Measurements from ENCODE around the gene WWOX.

The WWOX gene

DNA sequence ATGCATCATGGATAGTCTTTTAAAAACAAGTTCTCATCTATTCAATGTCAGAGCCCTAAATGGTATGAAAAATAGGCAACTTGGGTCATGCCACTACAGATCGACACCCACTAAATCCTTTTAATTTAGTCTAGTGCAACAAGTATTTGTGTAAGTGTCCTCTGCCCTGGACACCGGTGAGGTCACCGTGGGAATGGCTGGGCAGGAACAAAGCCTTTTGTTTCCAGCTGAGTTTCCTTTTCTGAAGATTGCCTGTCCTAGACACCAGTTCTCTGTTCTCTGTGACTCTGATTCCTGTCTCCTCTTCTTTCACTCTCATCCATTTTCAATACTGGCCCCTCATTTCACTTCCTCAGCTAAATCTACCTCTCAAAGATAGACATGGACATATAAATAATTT is 1054.6 kb downstream of the WWOX start:
- DNase-seq (ENCODE audit: low read depth, low spot score) = no peak
- TF ChIP-seq, protein P1, sequence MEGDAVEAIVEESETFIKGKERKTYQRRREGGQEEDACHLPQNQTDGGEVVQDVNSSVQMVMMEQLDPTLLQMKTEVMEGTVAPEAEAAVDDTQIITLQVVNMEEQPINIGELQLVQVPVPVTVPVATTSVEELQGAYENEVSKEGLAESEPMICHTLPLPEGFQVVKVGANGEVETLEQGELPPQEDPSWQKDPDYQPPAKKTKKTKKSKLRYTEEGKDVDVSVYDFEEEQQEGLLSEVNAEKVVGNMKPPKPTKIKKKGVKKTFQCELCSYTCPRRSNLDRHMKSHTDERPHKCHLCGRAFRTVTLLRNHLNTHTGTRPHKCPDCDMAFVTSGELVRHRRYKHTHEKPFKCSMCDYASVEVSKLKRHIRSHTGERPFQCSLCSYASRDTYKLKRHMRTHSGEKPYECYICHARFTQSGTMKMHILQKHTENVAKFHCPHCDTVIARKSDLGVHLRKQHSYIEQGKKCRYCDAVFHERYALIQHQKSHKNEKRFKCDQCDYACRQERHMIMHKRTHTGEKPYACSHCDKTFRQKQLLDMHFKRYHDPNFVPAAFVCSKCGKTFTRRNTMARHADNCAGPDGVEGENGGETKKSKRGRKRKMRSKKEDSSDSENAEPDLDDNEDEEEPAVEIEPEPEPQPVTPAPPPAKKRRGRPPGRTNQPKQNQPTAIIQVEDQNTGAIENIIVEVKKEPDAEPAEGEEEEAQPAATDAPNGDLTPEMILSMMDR (IDR thresholded peaks at IDR 0.05; ENCODE audit: insufficient read depth, low read length, missing control alignments) = no peak
- ChIA-PET CTCF (no interaction called here), POLR2A (no interaction called here)
- H3K4me3 ChIP-seq (ENCODE audit: low read depth, low read length) = no peak overlapping the region

DNA sequence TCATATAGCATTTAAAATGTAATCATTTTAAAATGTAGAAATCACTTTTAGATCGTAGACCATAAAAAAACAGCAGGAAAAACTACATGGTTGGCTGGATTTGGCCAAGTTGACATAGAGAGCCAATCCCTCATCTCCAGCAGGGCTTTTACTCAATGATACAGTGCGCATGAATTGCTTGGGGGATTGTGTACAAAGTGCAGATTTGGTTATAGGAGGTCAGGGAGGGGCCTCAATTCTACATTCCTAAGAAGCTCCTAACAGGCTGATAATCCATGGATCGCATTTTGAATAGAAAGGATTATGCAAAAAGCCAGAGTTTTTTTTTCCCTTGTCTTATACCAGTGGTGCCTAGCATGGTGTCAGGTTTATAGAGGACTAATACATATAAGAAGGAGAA is 1056.0 kb downstream of the WWOX start:
- TF ChIP-seq, protein P1 (IDR thresholded peaks at IDR 0.05; ENCODE audit: insufficient read depth, low read length, missing control alignments) = no peak
- POLR2A ChIA-PET = no interaction called here
- DNase-seq (ENCODE audit: low read depth, low spot score) = no peak
- CTCF ChIA-PET = no interaction called here
- no peak overlapping the region for H3K4me3 ChIP-seq (ENCODE audit: low read depth, low read length)

DNA sequence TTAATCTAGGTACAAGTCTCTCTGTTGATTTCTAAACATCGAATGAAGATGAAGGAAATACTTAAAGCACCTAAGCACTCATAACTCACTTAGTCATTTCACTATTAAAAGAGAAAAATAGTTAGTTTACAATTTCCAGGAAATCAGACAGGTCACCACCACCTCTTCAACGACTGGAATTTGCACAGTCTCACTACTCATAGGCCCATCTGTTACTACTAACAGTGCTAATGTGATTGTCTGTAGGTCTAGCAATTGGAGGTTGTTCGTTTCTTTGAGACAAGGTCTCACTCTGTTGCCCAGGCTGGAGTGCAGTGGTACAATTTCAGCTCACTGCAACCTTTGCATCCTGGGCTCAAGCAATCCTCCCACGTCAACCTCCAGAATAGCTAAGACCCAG is 1056.5 kb downstream of the WWOX start:
- TF ChIP-seq, protein P1 (IDR thresholded peaks at IDR 0.05; ENCODE audit: insufficient read depth, low read length, missing control alignments) = no peak
- POLR2A ChIA-PET = no interaction called here
- DNase-seq (ENCODE audit: low read depth, low spot score) = no peak
- no peak overlapping the region for H3K4me3 ChIP-seq (ENCODE audit: low read depth, low read length)
- CTCF ChIA-PET = no interaction called here

DNA sequence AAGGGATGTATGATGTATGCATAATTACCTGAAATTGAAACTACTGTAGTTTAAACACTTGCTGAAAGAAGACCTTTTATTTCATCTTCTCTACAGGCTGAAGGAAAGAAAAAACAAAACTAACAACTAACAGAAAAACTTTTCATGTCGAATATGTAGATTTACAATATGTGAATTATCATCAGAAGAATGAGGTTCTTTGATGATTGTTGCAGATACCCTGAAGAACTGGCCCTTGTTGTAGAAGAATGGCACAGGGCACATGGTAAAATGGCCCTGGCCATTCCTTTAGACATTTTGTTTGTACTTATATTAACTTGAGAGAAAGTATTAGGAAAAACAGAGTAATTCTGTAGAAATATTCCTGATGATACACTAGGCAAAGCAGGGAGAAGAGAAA is 1057.3 kb downstream of the WWOX start:
- CTCF ChIA-PET = no interaction called here
- DNase-seq (ENCODE audit: low read depth, low spot score) = no peak
- TF ChIP-seq, protein P1 (IDR thresholded peaks at IDR 0.05; ENCODE audit: insufficient read depth, low read length, missing control alignments) = no peak
- POLR2A ChIA-PET = no interaction called here
- no peak overlapping the region for H3K4me3 ChIP-seq (ENCODE audit: low read depth, low read length)

DNA sequence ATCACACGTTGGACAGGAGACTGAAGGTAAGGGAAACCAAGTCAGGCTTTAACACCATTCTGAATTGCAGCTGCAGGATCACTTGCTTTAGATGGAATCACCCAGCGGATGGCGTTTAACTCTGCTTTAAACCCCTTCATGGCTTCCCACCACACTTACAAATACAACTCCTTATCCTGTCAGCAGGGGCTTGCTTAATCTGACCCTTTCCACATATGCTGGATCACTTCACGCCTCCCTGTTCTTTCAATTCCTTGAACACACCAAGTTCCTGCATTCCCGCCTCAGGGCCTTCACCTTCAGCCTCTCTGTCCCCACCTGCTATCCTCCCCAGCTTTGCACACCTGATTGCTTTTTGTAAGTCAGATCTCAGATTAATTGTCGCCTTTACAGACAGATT is 1058.9 kb downstream of the WWOX start:
- TF ChIP-seq, protein P1 (IDR thresholded peaks at IDR 0.05; ENCODE audit: insufficient read depth, low read length, missing control alignments) = no peak
- ChIA-PET POLR2A (no interaction called here), CTCF (no interaction called here)
- DNase-seq (ENCODE audit: low read depth, low spot score) = no peak
- H3K4me3 ChIP-seq (ENCODE audit: low read depth, low read length) = no peak overlapping the region

DNA sequence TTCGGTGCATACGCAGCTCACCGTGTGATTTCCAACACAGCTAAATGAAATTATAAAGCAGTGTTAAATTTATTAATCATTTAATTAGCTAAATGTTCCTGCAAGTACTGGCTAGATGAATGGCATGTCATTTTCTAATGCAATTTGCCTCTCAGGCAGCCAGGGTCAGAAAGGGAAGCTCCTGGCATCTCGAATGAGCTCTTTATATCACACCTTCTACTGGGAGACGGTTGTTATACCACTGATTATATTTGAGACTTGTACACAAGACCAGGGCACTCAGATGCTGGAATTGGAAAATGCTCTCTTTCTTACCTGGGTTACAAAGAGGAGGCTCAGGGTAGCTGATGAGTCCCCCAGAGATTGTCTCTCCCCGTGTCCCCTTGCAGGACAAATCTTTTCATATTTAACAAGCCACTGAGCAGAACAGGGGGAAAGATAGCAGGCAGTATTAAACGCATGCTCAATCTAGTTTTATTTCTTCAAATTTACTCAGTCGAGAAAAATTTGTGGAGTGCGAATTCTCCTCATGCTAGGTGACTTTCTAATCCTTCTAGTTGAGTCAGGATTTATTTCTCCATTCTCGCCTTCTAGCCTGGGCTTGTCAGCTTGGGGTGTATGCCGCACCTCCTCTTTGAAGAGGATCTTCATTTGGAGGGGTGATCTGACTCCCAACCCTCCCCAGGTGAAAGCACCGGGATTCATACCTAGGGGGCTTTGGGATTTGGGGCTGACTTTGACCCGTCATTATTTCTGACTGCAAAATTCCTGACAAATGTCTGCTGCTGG is 1060.0 kb downstream of the WWOX start:
- no peak overlapping the region for H3K4me3 ChIP-seq (ENCODE audit: low read depth, low read length)
- TF ChIP-seq, protein P1 (IDR thresholded peaks at IDR 0.05; ENCODE audit: insufficient read depth, low read length, missing control alignments) = no peak
- ChIA-PET POLR2A (no interaction called here), CTCF (no interaction called here)
- no peak for DNase-seq (ENCODE audit: low read depth, low spot score)

Measured in AG04449 (cell line).